ENCODE results near the gene PDHB. TPM values are rescaled to one million over a fixed set of nuclear protein-coding genes. Genes with fewer than 3 reads are reported as not detected.
"Not testable (repeated sequence)": the region's sequence is repeated elsewhere in the genome, so short reads cannot be mapped to it uniquely, and the experiment has no call there.

Gene PDHB
- total and polyA plus RNA-seq, 2 donors (not counting 1 experiment from before 2014, with no cell fraction given): 69.9 to 201 TPM

DNA sequence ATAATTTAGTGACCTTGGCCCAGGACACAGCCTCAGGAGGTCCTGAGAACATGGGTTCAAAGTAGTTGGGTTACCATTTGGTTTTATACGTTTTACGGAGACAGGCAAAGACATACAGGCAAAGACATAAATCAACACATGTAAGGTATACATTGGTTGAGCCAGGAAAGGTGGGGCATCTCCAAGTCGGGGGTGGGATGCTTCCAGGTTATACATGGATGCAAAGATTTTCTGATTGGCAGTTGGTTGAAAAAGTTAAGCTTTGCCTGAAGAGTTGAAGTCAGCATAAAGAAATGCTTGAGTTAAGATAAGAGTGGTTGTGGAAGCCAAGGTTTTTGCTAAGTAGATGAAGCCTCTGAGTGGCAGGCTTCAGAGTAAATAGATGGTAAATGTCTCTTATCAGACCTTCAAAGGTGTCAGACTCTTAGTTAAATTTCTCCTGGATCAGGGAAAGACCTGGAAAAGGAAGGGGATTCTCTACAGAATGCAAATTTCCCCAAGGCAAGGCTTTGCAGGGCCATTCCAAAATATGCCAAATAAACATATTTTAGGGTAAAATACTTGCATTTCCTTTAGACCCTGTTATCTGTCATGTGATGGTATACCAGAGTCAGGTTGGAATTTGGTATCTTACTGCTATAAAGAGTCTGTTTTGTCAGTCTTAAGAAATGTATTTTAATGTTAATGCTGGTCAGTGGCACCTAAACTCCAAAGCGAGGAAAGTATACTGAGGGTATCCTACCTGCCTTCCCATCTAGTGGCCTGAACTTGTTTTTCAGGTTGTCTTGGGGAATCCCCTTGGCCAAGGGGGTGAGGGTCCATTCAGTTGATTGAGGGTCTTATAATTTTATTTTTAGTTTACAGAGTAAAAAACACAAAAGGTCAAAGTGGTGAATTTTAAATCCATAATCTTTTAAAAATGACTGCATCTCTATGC, 8.2 kb upstream of the PDHB start:
- H2AFZ ChIP-seq (ENCODE audit: low read length): no peak overlapping the region
- no peak overlapping the region for H3K9ac ChIP-seq (ENCODE audit: insufficient read depth, low read length)
- H3K79me2 ChIP-seq (ENCODE audit: control insufficient read depth, insufficient read depth, low read length): no peaks in the 10 kb centered on the region
- TF ChIP-seq EZH2 (IDR thresholded peaks at IDR 0.05; ENCODE audit: low read length, missing control alignments): no peak
- TF ChIP-seq, protein P1, sequence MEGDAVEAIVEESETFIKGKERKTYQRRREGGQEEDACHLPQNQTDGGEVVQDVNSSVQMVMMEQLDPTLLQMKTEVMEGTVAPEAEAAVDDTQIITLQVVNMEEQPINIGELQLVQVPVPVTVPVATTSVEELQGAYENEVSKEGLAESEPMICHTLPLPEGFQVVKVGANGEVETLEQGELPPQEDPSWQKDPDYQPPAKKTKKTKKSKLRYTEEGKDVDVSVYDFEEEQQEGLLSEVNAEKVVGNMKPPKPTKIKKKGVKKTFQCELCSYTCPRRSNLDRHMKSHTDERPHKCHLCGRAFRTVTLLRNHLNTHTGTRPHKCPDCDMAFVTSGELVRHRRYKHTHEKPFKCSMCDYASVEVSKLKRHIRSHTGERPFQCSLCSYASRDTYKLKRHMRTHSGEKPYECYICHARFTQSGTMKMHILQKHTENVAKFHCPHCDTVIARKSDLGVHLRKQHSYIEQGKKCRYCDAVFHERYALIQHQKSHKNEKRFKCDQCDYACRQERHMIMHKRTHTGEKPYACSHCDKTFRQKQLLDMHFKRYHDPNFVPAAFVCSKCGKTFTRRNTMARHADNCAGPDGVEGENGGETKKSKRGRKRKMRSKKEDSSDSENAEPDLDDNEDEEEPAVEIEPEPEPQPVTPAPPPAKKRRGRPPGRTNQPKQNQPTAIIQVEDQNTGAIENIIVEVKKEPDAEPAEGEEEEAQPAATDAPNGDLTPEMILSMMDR (conservative IDR thresholded peaks at IDR 0.05 in 1 of 2, IDR thresholded peaks at IDR 0.05 in 1 of 2; ENCODE audit: low read depth in 1 of 2, low read length in 2 of 2): no peak
- no peaks in the 10 kb centered on the region for H3K36me3 ChIP-seq (ENCODE audit: control insufficient read depth, insufficient read depth, low read length)
- H3K27me3 ChIP-seq (ENCODE audit: control insufficient read depth, insufficient read depth, low read length): peaks cover 3% of the 10 kb centered on the region
- H3K4me2 ChIP-seq (ENCODE audit: extremely low read depth, insufficient read depth, low read length): no peak overlapping the region
- no peaks in the 10 kb centered on the region for H4K20me1 ChIP-seq (ENCODE audit: control insufficient read depth, extremely low read depth, insufficient read depth, low read length)
- no peak overlapping the region for H3K4me3 ChIP-seq (replicated peaks in 1 of 4; ENCODE audit: control extremely low read depth in 1 of 4, insufficient read depth in 1 of 4, low read depth in 3 of 4, low read length in 4 of 4)
- H3K4me1 ChIP-seq (ENCODE audit: control insufficient read depth, extremely low read depth, insufficient read depth, low read length): no peaks in the 10 kb centered on the region
- no peak overlapping the region for H3K27ac ChIP-seq (ENCODE audit: insufficient read depth, low read length)
- H3K9me3 ChIP-seq (ENCODE audit: control insufficient read depth, insufficient read depth, low read depth, low read length): no peaks in the 10 kb centered on the region
- DNase-seq (ENCODE audit: low read depth in 2 of 2): no peak

DNA sequence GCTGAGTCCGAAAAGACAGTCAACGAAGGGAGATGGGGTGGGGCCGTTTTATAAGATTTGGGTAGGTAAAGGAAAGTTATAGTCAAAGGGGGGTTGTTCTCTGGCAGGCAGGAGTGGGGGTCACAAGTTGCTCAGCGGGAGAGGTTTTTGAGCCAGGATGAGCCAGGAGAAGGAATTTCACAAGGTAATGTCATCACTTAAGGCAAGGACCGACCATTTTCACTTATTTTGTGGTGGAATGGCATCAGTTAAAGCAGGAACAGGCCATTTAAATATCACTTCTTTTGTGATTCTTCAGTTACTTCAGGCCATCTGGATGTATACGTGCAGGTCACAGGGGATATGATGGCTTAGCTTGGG, 7.3 kb upstream of the PDHB start:
- not testable (repeated sequence) for H3K4me2 ChIP-seq (ENCODE audit: extremely low read depth, insufficient read depth, low read length); H3K4me3 ChIP-seq (replicated peaks in 1 of 4; ENCODE audit: control extremely low read depth in 1 of 4, insufficient read depth in 1 of 4, low read depth in 3 of 4, low read length in 4 of 4); H3K9ac ChIP-seq (ENCODE audit: insufficient read depth, low read length); H3K36me3 ChIP-seq (ENCODE audit: control insufficient read depth, insufficient read depth, low read length); H3K9me3 ChIP-seq (ENCODE audit: control insufficient read depth, insufficient read depth, low read depth, low read length); H2AFZ ChIP-seq (ENCODE audit: low read length); H3K79me2 ChIP-seq (ENCODE audit: control insufficient read depth, insufficient read depth, low read length); DNase-seq (ENCODE audit: low read depth in 2 of 2); H3K27me3 ChIP-seq (ENCODE audit: control insufficient read depth, insufficient read depth, low read length); H4K20me1 ChIP-seq (ENCODE audit: control insufficient read depth, extremely low read depth, insufficient read depth, low read length); H3K27ac ChIP-seq (ENCODE audit: insufficient read depth, low read length); H3K4me1 ChIP-seq (ENCODE audit: control insufficient read depth, extremely low read depth, insufficient read depth, low read length)

DNA sequence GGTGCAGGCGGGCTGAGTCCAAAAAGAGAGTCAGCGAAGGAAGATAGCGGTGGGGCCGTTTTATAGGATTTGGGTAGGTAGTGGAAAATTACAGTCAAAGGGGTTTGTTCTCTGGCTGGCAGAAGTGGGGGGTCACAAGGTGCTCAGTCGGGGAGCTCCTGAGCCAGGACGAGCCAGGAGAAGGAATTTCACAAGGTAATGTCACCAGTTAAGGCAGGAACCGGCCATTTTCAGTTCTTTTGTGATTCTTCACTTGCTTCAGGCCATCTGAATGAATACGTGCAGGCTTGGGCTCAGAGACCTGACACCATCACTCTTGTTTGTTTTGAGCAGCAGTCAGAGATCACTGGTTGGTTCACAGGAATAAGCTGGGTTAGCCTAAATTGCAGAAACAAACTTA, 3.6 kb upstream of the PDHB start:
- not testable (repeated sequence) for H3K4me2 ChIP-seq (ENCODE audit: extremely low read depth, insufficient read depth, low read length); H3K4me3 ChIP-seq (replicated peaks in 1 of 4; ENCODE audit: control extremely low read depth in 1 of 4, insufficient read depth in 1 of 4, low read depth in 3 of 4, low read length in 4 of 4); H3K9ac ChIP-seq (ENCODE audit: insufficient read depth, low read length); H4K20me1 ChIP-seq (ENCODE audit: control insufficient read depth, extremely low read depth, insufficient read depth, low read length); H2AFZ ChIP-seq (ENCODE audit: low read length); H3K27me3 ChIP-seq (ENCODE audit: control insufficient read depth, insufficient read depth, low read length); H3K36me3 ChIP-seq (ENCODE audit: control insufficient read depth, insufficient read depth, low read length); H3K79me2 ChIP-seq (ENCODE audit: control insufficient read depth, insufficient read depth, low read length); H3K27ac ChIP-seq (ENCODE audit: insufficient read depth, low read length); DNase-seq (ENCODE audit: low read depth in 2 of 2); H3K9me3 ChIP-seq (ENCODE audit: control insufficient read depth, insufficient read depth, low read depth, low read length)
- peaks cover 13% of the 10 kb centered on the region for H3K4me1 ChIP-seq (ENCODE audit: control insufficient read depth, extremely low read depth, insufficient read depth, low read length)

DNA sequence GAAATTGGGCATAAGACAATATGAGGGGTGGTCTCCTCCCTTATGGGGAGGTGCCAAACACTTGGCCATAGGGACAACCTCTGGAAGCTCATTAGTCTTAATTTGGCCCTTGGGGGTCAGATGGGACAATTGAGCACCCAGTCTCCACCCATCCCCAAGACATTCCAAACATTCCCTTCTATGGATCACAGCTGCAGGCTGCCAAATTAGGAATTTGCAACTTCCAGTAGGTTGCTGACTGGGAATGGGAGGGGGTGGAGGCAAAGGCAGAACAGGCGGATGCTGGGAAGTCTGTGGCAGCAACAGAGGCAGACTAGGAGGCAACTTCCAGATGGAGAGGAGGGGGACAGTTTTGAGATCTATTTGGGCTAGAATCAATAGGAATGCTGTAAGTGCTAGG, 1.4 kb upstream of the PDHB start:
- peak overlapping the region; percentile 38 for H2AFZ ChIP-seq (ENCODE audit: low read length)
- no peak overlapping the region for H3K9ac ChIP-seq (ENCODE audit: insufficient read depth, low read length)
- DNase-seq (ENCODE audit: low read depth in 2 of 2): peak; percentile 57 to 90
- no peak for TF ChIP-seq EZH2 (IDR thresholded peaks at IDR 0.05; ENCODE audit: low read length, missing control alignments)
- TF ChIP-seq, protein P1 (conservative IDR thresholded peaks at IDR 0.05 in 1 of 2, IDR thresholded peaks at IDR 0.05 in 1 of 2; ENCODE audit: low read depth in 1 of 2, low read length in 2 of 2): no peak
- H3K27me3 ChIP-seq (ENCODE audit: control insufficient read depth, insufficient read depth, low read length): no peaks in the 10 kb centered on the region
- no peak overlapping the region for H3K4me3 ChIP-seq (replicated peaks in 1 of 4; ENCODE audit: control extremely low read depth in 1 of 4, insufficient read depth in 1 of 4, low read depth in 3 of 4, low read length in 4 of 4)
- H3K9me3 ChIP-seq (ENCODE audit: control insufficient read depth, insufficient read depth, low read depth, low read length): no peaks in the 10 kb centered on the region
- H3K4me2 ChIP-seq (ENCODE audit: extremely low read depth, insufficient read depth, low read length): peak overlapping the region; percentile 72
- no peaks in the 10 kb centered on the region for H4K20me1 ChIP-seq (ENCODE audit: control insufficient read depth, extremely low read depth, insufficient read depth, low read length)
- H3K4me1 ChIP-seq (ENCODE audit: control insufficient read depth, extremely low read depth, insufficient read depth, low read length): peaks cover 16% of the 10 kb centered on the region
- peak overlapping the region; percentile 46 for H3K27ac ChIP-seq (ENCODE audit: insufficient read depth, low read length)
- peaks cover 6% of the 10 kb centered on the region for H3K36me3 ChIP-seq (ENCODE audit: control insufficient read depth, insufficient read depth, low read length)
- H3K79me2 ChIP-seq (ENCODE audit: control insufficient read depth, insufficient read depth, low read length): peaks cover 20% of the 10 kb centered on the region
